ENCODE results near the gene CFAP46. TPM values are rescaled to one million over a fixed set of nuclear protein-coding genes. Genes with fewer than 3 reads are reported as not detected.
A peak's percentile ranks its signal among the peaks of the same experiment; 100 is the strongest.

CFAP46 gene
- total and polyA plus RNA-seq, 2 of the 8 experiments (the other 6 are each of a cell fraction or from before 2014, with no cell fraction given), result 2.6 to 4.8 TPM

- no peak overlapping the region for H2AFZ ChIP-seq (ENCODE audit: low read length)
- H2BK12ac ChIP-seq (ENCODE audit: low read depth, low read length), result no peak overlapping the region
- no peak overlapping the region for H3K4ac ChIP-seq (replicated peaks; ENCODE audit: insufficient read length, low read depth, low read length)
- H3K56ac ChIP-seq (replicated peaks; ENCODE audit: insufficient read length, low read depth, low read length), result no peak overlapping the region
- H2BK120ac ChIP-seq (replicated peaks; ENCODE audit: low read depth, low read length), result no peak overlapping the region
- no peak overlapping the region for H2BK15ac ChIP-seq (ENCODE audit: low read length)
- no peaks in the 10 kb centered on the region; a peak in 1 of 7 replicates for H3K4me1 ChIP-seq (replicated peaks in 1 of 4; ENCODE audit: control insufficient read depth in 3 of 4, insufficient read depth in 4 of 4, low read length in 3 of 4)
- DNase-seq (ENCODE audit: low read depth in 1 of 2, low spot score in 2 of 2) (no peak), FAIRE-seq (no peak)
- no peak overlapping the region for H3K14ac ChIP-seq (ENCODE audit: insufficient read length)
- 96% methylated on average over 21 of the region's 27 CpGs; no CpG with 5 or more reads in 1 of the 2 experiments for WGBS, 2 experiments (ENCODE audit: extremely low coverage in 1 of 2, insufficient coverage in 1 of 2, insufficient read length in 1 of 2, insufficient replicate concordance in 2 of 2, low coverage in 1 of 2, low lambda C conversion rate in 2 of 2, missing lambda C conversion rate in 1 of 2)
- H3K79me1 ChIP-seq (ENCODE audit: low read depth, low read length), result no peaks in the 10 kb centered on the region
- H3K27me3 ChIP-seq (replicated peaks in 1 of 4; ENCODE audit: control insufficient read depth in 3 of 4, extremely low read depth in 1 of 4, insufficient read depth in 3 of 4, low read length in 3 of 4), result no peaks in the 10 kb centered on the region
- no peaks in the 10 kb centered on the region for H3K36me3 ChIP-seq (ENCODE audit: control insufficient read depth in 2 of 4, insufficient read depth in 4 of 4, low read length in 3 of 4)
- H3K18ac ChIP-seq (ENCODE audit: extremely low read depth, low read length), result no peak overlapping the region
- H2BK20ac ChIP-seq (ENCODE audit: low read length), result no peak overlapping the region
- no peaks in the 10 kb centered on the region for H3K79me2 ChIP-seq (ENCODE audit: control insufficient read depth in 1 of 2, insufficient read depth in 2 of 2, low read length in 2 of 2)
- H3K9me3 ChIP-seq (ENCODE audit: insufficient read depth in 2 of 2, low read depth in 1 of 2, low read length in 1 of 2), result peaks cover 12 to 14% of the 10 kb centered on the region in 2 experiments
- POLR2A ChIA-PET (ENCODE audit: partially characterized antibody), result no interaction called here
- no peak overlapping the region; the same call in 1 of the 2 replicates for H2BK5ac ChIP-seq (ENCODE audit: low read depth, low read length)
- CTCF ChIA-PET (ENCODE audit: partially characterized antibody), result interaction anchor here (1.3 kb wide), 1 partner anchor 15 kb away, joined by 3 read pairs; no protein-coding TSS in a partner anchor
- no peak for TF ChIP-seq BRCA1 (IDR thresholded peaks at IDR 0.05; ENCODE audit: low read depth, low read length)
- no peak for TF ChIP-seq PHF8 (conservative IDR thresholded peaks at IDR 0.05; ENCODE audit: low read depth, low read length)
- TF ChIP-seq GABPA (IDR thresholded peaks at IDR 0.05; ENCODE audit: borderline replicate concordance, insufficient read depth, low read length), result no peak
- TF ChIP-seq CEBPB (IDR thresholded peaks at IDR 0.05; ENCODE audit: low read depth, low read length), result no peak
- no peak for TF ChIP-seq ZNF274 (IDR thresholded peaks at IDR 0.05; ENCODE audit: borderline replicate concordance, extremely low read depth, low read length)
- TF ChIP-seq KDM5A (IDR thresholded peaks at IDR 0.05; ENCODE audit: low read length), result no peak
- no peak for TF ChIP-seq POLR2AphosphoS5 (IDR thresholded peaks at IDR 0.05; ENCODE audit: low read depth, low read length)
- TF ChIP-seq SUZ12 (IDR thresholded peaks at IDR 0.05; ENCODE audit: low read length), result no peak
- no peak overlapping the region for H2AK5ac ChIP-seq (ENCODE audit: low read depth, low read length)
- no peaks in the 10 kb centered on the region for H4K20me1 ChIP-seq (replicated peaks in 1 of 2; ENCODE audit: control insufficient read depth in 1 of 2, insufficient read depth in 2 of 2, low read length in 2 of 2)
- H3K4me2 ChIP-seq (ENCODE audit: insufficient read depth in 1 of 2, low read depth in 2 of 2, low read length in 2 of 2), result no peak overlapping the region
- no peak overlapping the region for H4K5ac ChIP-seq (ENCODE audit: insufficient read length, low read depth, low read length)
- H3K4me3 ChIP-seq (ENCODE audit: extremely low read depth in 1 of 4, insufficient read depth in 2 of 4, low read depth in 3 of 4, low read length in 4 of 4), result no peak overlapping the region
- H4K91ac ChIP-seq (replicated peaks; ENCODE audit: insufficient read length, low read length), result no peak overlapping the region
- no peak overlapping the region for H3K9ac ChIP-seq (replicated peaks in 1 of 4; ENCODE audit: extremely low read depth in 1 of 4, low read depth in 3 of 4, low read length in 3 of 4)
- no peak overlapping the region for H3K23ac ChIP-seq (ENCODE audit: insufficient read length)
- no peak overlapping the region for H3K27ac ChIP-seq (ENCODE audit: low read depth, low read length)
- H3K23me2 ChIP-seq (ENCODE audit: low read depth, low read length), result no peaks in the 10 kb centered on the region
- H4K8ac ChIP-seq (ENCODE audit: extremely low read depth, insufficient read depth, low read length), result peak overlapping the region; percentile 2; the same call in 1 of the 2 replicates
Measured at GRCh38 chr10:132846631-132847415, 95.5 kb downstream of the CFAP46 start.
